Ishikawa (cell line): ENCODE results near the gene CHN1.

ENCODE experiments used
- CEBPB ChIP-seq: IDR thresholded peaks from 2 replicates; pipeline ENCODE4 v1.6.1; 2012
- CREB1 ChIP-seq: IDR thresholded peaks from 2 replicates; pipeline ENCODE4 v1.6.1; 2012; ENCODE audit warnings: low read depth
- EGR1 ChIP-seq: IDR thresholded peaks from 2 replicates; pipeline ENCODE4 v1.6.1; 2012
- EP300 ChIP-seq: IDR thresholded peaks from 2 replicates; pipeline ENCODE4 v1.6.1; 2012; ENCODE audit warnings: borderline replicate concordance
- FOXM1 ChIP-seq: IDR thresholded peaks from 2 replicates; pipeline ENCODE4 v1.6.1; 2012; ENCODE audit warnings: low read depth, borderline replicate concordance
- NFIC ChIP-seq: IDR thresholded peaks from 2 replicates; pipeline ENCODE4 v1.6.1; 2012
- RAD21 ChIP-seq: IDR thresholded peaks from 2 replicates; pipeline ENCODE4 v1.6.1; 2012; ENCODE audit warnings: low read depth
- TAF1 ChIP-seq: IDR thresholded peaks from 2 replicates; pipeline ENCODE4 v1.6.1; 2012; ENCODE audit warnings: low read depth, mild to moderate bottlenecking
- TCF12 ChIP-seq: IDR thresholded peaks from 2 replicates; pipeline ENCODE4 v1.6.1; 2012; ENCODE audit warnings: low read depth
- TEAD4 ChIP-seq: IDR thresholded peaks from 2 replicates; pipeline ENCODE4 v1.6.1; 2012
- YY1 ChIP-seq: IDR thresholded peaks from 2 replicates; pipeline ENCODE4 v1.6.1; 2012; ENCODE audit warnings: low read depth
- ZBTB7A ChIP-seq: IDR thresholded peaks from 2 replicates; pipeline ENCODE4 v1.6.1; 2012; ENCODE audit warnings: low read depth
- TF ChIP-seq, protein P1 (sequence below): IDR thresholded peaks from 2 replicates; pipeline ENCODE4 v1.6.1; 2012
- TF ChIP-seq, protein P2 (sequence below): IDR thresholded peaks from 2 replicates; pipeline ENCODE4 v1.6.1; 2012; ENCODE audit warnings: low read depth, mild to moderate bottlenecking
- TF ChIP-seq, protein P3 (sequence below): IDR thresholded peaks from 2 replicates; pipeline ENCODE4 v1.6.1; 2012

CHN1 gene

DNA sequence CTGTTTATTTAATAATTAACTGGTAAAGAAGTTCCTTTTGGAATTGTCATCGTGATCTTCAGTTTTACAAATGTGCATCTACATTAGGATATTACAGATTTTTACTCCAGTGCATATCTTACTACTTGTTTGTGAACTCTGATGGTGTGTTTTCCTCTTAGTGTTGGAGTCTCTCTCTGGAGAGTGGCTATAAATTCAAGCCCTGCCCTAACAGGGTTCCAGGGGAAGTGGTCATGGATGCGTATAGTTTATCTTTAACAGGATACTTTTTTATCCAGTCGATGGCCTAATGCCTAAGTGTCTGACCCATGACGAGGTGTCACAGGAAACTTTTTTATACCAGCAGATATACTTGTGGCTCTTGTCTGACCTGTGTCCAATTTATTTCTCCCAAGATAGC is 75.4 kb downstream of the CHN1 start:
- TF ChIP-seq FOXM1 = no peak
- TF ChIP-seq NFIC = no peak
- TF ChIP-seq, protein P1, sequence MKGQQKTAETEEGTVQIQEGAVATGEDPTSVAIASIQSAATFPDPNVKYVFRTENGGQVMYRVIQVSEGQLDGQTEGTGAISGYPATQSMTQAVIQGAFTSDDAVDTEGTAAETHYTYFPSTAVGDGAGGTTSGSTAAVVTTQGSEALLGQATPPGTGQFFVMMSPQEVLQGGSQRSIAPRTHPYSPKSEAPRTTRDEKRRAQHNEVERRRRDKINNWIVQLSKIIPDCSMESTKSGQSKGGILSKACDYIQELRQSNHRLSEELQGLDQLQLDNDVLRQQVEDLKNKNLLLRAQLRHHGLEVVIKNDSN = no peak
- TF ChIP-seq, protein P2, sequence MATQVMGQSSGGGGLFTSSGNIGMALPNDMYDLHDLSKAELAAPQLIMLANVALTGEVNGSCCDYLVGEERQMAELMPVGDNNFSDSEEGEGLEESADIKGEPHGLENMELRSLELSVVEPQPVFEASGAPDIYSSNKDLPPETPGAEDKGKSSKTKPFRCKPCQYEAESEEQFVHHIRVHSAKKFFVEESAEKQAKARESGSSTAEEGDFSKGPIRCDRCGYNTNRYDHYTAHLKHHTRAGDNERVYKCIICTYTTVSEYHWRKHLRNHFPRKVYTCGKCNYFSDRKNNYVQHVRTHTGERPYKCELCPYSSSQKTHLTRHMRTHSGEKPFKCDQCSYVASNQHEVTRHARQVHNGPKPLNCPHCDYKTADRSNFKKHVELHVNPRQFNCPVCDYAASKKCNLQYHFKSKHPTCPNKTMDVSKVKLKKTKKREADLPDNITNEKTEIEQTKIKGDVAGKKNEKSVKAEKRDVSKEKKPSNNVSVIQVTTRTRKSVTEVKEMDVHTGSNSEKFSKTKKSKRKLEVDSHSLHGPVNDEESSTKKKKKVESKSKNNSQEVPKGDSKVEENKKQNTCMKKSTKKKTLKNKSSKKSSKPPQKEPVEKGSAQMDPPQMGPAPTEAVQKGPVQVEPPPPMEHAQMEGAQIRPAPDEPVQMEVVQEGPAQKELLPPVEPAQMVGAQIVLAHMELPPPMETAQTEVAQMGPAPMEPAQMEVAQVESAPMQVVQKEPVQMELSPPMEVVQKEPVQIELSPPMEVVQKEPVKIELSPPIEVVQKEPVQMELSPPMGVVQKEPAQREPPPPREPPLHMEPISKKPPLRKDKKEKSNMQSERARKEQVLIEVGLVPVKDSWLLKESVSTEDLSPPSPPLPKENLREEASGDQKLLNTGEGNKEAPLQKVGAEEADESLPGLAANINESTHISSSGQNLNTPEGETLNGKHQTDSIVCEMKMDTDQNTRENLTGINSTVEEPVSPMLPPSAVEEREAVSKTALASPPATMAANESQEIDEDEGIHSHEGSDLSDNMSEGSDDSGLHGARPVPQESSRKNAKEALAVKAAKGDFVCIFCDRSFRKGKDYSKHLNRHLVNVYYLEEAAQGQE = no peak
- no peak for TF ChIP-seq CREB1
- no peak for TF ChIP-seq TAF1
- no peak for TF ChIP-seq CEBPB
- TF ChIP-seq EP300 = no peak
- TF ChIP-seq ZBTB7A = no peak
- TF ChIP-seq, protein P3, sequence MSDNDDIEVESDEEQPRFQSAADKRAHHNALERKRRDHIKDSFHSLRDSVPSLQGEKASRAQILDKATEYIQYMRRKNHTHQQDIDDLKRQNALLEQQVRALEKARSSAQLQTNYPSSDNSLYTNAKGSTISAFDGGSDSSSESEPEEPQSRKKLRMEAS = no peak
- no peak for TF ChIP-seq YY1
- TF ChIP-seq TCF12 = no peak
- TF ChIP-seq RAD21 = no peak
- TF ChIP-seq EGR1 = no peak
- TF ChIP-seq TEAD4 = no peak

DNA sequence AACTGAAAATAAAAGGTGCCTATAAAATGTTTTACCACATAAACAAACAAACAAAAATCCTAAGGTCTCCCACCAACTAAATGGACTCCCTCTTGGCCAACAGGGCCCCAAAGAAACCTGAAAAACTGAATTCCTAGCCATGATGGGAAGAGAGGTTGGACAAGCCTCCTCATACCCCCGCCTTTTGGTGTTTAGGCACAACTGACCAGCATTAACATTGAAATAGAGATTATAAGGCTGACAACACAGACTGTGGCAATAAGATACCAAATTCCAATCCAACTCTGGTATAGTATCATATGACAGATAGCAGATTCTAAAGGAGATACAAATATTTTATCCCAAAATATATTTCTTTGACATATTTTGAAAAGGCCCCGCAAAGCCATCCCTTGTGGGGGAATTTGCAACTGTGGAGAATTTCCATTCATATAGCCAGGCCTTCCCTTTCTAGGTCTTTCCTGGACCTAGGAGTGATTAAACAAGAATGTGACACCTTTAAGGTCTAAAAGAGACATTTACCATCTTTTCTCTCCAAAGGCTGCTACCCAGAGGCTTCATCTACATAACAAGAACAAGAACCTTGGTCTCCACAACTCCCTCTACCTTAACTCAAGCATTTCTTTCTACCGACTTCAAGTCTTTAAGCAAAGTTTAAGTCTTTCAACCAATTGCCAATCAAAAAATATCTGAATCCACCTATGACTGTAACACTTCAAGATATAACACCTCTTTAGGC is 80.0 kb downstream of the CHN1 start:
- no peak for TF ChIP-seq NFIC
- TF ChIP-seq TEAD4 = no peak
- TF ChIP-seq TCF12 = no peak
- TF ChIP-seq YY1 = no peak
- no peak for TF ChIP-seq TAF1
- no peak for TF ChIP-seq ZBTB7A
- TF ChIP-seq FOXM1 = no peak
- no peak for TF ChIP-seq RAD21
- TF ChIP-seq EGR1 = no peak
- TF ChIP-seq CEBPB = no peak
- TF ChIP-seq, protein P2 = no peak
- TF ChIP-seq EP300 = no peak
- TF ChIP-seq CREB1 = no peak
- TF ChIP-seq, protein P1 = no peak
- TF ChIP-seq, protein P3 = no peak

DNA sequence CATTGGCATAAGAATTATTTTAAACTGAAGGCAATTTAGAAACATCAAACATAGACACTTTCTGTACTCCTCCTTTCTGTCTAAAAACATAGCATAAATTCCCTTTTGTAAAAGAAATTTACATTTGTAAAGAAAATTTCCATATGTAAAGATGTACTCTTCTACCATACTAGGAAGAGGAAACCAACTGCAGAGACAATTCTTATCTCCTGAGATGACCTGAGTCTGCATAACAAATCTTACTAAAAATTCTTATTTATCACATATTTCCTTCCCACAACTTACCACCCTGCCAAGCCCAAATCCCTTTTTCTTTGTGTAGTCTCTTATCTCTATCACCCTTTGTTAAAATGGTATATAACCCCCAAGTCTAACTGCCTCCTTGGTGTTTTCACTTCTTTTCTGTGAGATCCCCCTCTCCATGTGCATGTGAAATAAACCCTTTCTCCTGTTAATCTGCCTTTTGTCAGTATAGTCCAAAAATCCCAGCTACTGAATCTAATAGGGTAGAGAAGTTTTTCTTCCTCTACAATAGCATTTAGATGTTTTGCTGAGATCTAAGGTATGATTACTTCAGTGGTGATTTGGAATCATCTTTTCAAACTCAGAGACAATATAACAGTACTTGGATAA is 81.0 kb downstream of the CHN1 start:
- TF ChIP-seq, protein P2 = no peak
- TF ChIP-seq EGR1 (no peak), YY1 (no peak), TEAD4 (no peak), RAD21 (no peak), EP300 (no peak), NFIC (no peak), FOXM1 (no peak), CEBPB (no peak), CREB1 (no peak), ZBTB7A (no peak), TCF12 (no peak), TAF1 (no peak)
- TF ChIP-seq, protein P1 = no peak
- TF ChIP-seq, protein P3 = no peak
